ENCODE measurements around the gene FHIT. TPM values are rescaled to one million over a fixed set of nuclear protein-coding genes. Genes with fewer than 3 reads are reported as not detected.

FHIT gene
- total and polyA plus RNA-seq, 2 experiments from 2014 or later: 9.7 to 16.2 TPM

DNA sequence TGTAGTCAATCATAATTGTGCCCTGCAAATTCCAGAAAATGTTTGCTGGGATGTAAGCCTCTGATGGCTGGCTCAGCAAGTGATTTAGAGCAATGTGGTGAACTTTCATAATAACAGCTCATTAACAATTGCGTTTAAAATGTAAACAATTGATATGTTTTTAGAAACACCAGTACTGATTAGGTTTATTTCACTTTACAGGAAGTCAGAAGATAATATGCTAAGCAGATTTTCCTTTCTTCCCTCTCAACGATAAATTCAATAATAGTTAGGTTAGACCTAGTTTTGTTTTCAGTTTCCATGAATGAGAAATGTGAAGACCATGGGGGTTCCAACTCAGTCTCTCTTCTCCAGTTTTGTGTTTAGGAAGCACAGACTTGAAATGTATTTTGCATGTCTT is 71.0 kb downstream of the FHIT start:
- no peaks in the 10 kb centered on the region for H3K9me2 ChIP-seq (replicated peaks; ENCODE audit: insufficient read depth)
- H3K4me2 ChIP-seq: no peak overlapping the region
- H3K27me3 ChIP-seq: no peaks in the 10 kb centered on the region
- no peak for DNase-seq (ENCODE audit: low spot score)
- no peaks in the 10 kb centered on the region for H4K20me1 ChIP-seq (ENCODE audit: insufficient read depth, poor library complexity, severe bottlenecking)
- H3K36me3 ChIP-seq (replicated peaks; ENCODE audit: insufficient read depth, low read depth): no peaks in the 10 kb centered on the region
- no peak overlapping the region for H3K4me3 ChIP-seq
- H3K27ac ChIP-seq: no peak overlapping the region
- H3K79me2 ChIP-seq: no peaks in the 10 kb centered on the region
- H3K4me1 ChIP-seq (ENCODE audit: insufficient read depth): no peaks in the 10 kb centered on the region
- 72% methylated on average over 2 of the region's 2 CpGs for WGBS (ENCODE audit: low lambda C conversion rate, missing lambda C conversion rate)
- H2AFZ ChIP-seq: no peak overlapping the region
- no peaks in the 10 kb centered on the region for H3K9me3 ChIP-seq (ENCODE audit: low read depth)
- TF ChIP-seq EZH2phosphoT487 (IDR thresholded peaks at IDR 0.05; ENCODE audit: low read depth, severe bottlenecking, unreplicated experiment) (no peak), EZH2 (IDR thresholded peaks at IDR 0.05; ENCODE audit: borderline replicate concordance) (no peak)
- TF ChIP-seq, protein P1, sequence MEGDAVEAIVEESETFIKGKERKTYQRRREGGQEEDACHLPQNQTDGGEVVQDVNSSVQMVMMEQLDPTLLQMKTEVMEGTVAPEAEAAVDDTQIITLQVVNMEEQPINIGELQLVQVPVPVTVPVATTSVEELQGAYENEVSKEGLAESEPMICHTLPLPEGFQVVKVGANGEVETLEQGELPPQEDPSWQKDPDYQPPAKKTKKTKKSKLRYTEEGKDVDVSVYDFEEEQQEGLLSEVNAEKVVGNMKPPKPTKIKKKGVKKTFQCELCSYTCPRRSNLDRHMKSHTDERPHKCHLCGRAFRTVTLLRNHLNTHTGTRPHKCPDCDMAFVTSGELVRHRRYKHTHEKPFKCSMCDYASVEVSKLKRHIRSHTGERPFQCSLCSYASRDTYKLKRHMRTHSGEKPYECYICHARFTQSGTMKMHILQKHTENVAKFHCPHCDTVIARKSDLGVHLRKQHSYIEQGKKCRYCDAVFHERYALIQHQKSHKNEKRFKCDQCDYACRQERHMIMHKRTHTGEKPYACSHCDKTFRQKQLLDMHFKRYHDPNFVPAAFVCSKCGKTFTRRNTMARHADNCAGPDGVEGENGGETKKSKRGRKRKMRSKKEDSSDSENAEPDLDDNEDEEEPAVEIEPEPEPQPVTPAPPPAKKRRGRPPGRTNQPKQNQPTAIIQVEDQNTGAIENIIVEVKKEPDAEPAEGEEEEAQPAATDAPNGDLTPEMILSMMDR (IDR thresholded peaks at IDR 0.05; ENCODE audit: poor library complexity): no peak

DNA sequence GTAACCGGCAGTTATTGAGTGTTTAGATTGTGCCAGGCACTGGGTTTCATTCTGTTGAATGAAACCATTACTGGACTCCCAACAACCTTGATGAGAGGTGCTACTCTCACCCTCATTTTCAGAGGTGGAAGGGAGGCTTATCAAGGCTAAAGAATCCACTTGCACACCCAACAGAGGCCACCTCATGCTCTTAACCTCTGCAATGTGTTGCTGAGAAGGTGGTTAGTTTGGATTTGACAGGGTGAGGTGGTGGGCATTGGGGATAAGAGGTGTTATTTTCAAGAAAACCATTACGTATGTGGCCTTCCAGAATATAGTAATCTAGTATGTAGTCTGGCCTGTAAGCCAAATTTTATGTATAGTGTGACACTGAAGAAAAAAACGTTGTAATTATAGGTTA is 73.1 kb downstream of the FHIT start:
- H4K20me1 ChIP-seq (ENCODE audit: insufficient read depth, poor library complexity, severe bottlenecking): no peaks in the 10 kb centered on the region
- TF ChIP-seq EZH2phosphoT487 (IDR thresholded peaks at IDR 0.05; ENCODE audit: low read depth, severe bottlenecking, unreplicated experiment) (no peak), EZH2 (IDR thresholded peaks at IDR 0.05; ENCODE audit: borderline replicate concordance) (no peak)
- TF ChIP-seq, protein P1 (IDR thresholded peaks at IDR 0.05; ENCODE audit: poor library complexity): no peak
- H3K27me3 ChIP-seq: no peaks in the 10 kb centered on the region
- H3K36me3 ChIP-seq (replicated peaks; ENCODE audit: insufficient read depth, low read depth): no peaks in the 10 kb centered on the region
- no peaks in the 10 kb centered on the region for H3K4me1 ChIP-seq (ENCODE audit: insufficient read depth)
- H3K4me3 ChIP-seq: no peak overlapping the region
- H3K9me3 ChIP-seq (ENCODE audit: low read depth): no peaks in the 10 kb centered on the region
- no peak overlapping the region for H3K4me2 ChIP-seq
- DNase-seq (ENCODE audit: low spot score): no peak
- no peaks in the 10 kb centered on the region for H3K9me2 ChIP-seq (replicated peaks; ENCODE audit: insufficient read depth)
- H3K79me2 ChIP-seq: no peaks in the 10 kb centered on the region
- no peak overlapping the region for H2AFZ ChIP-seq
- H3K27ac ChIP-seq: no peak overlapping the region
- 86% methylated on average over 3 of the region's 3 CpGs for WGBS (ENCODE audit: low lambda C conversion rate, missing lambda C conversion rate)

DNA sequence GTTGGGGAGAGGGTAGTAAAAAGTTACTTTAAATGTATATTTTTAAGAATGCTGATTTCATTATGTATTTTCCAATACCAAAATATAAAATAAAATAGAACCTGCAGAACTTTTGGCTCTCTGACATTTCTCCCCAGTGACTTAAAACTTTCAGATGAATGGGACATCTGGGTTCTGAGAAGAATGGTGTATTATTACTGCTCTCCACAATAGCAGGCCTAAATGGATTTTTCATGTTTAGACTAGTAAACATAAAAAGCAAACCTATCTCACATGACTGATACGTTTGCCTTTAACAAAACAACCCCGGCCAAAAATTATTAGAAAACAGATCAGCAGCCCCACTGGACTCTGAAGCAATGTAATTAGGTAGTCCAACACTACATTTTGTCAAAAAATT is 73.8 kb downstream of the FHIT start:
- Histone ChIP-seq H3K27me3 (no peaks in the 10 kb centered on the region), H4K20me1 (ENCODE audit: insufficient read depth, poor library complexity, severe bottlenecking) (no peaks in the 10 kb centered on the region), H3K4me1 (ENCODE audit: insufficient read depth) (no peaks in the 10 kb centered on the region), H3K27ac (no peak overlapping the region), H2AFZ (no peak overlapping the region), H3K79me2 (no peaks in the 10 kb centered on the region), H3K4me3 (no peak overlapping the region), H3K36me3 (replicated peaks; ENCODE audit: insufficient read depth, low read depth) (no peaks in the 10 kb centered on the region), H3K9me2 (replicated peaks; ENCODE audit: insufficient read depth) (no peaks in the 10 kb centered on the region), H3K4me2 (no peak overlapping the region), H3K9me3 (ENCODE audit: low read depth) (no peaks in the 10 kb centered on the region)
- DNase-seq (ENCODE audit: low spot score): no peak
- WGBS (ENCODE audit: low lambda C conversion rate, missing lambda C conversion rate): 84% methylated on average over 2 of the region's 2 CpGs
- TF ChIP-seq EZH2phosphoT487 (IDR thresholded peaks at IDR 0.05; ENCODE audit: low read depth, severe bottlenecking, unreplicated experiment) (no peak), EZH2 (IDR thresholded peaks at IDR 0.05; ENCODE audit: borderline replicate concordance) (no peak)
- TF ChIP-seq, protein P1 (IDR thresholded peaks at IDR 0.05; ENCODE audit: poor library complexity): no peak

DNA sequence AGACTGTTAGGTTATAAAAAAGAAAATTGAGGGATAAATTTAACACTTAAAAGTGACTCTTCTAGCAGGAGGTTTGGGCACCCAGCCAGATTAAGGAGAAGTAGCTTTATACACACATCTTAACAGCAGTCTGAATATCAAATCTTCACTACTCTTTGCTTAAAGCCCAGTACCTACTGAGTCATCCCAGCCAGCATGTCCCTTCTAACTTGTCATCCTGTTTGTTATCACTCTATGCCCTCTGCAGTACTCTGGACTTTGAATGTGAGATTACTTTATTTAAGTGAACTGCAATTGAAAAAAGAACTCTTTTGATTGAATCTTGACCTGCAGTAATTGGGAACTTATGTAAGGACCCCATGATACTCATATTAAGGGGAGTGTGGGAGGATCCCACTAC is 77.6 kb downstream of the FHIT start:
- H3K9me2 ChIP-seq (replicated peaks; ENCODE audit: insufficient read depth): no peaks in the 10 kb centered on the region
- TF ChIP-seq EZH2phosphoT487 (IDR thresholded peaks at IDR 0.05; ENCODE audit: low read depth, severe bottlenecking, unreplicated experiment): no peak
- TF ChIP-seq, protein P1 (IDR thresholded peaks at IDR 0.05; ENCODE audit: poor library complexity): no peak
- TF ChIP-seq EZH2 (IDR thresholded peaks at IDR 0.05; ENCODE audit: borderline replicate concordance): no peak
- H3K27ac ChIP-seq: no peak overlapping the region

More for the DNA sequence above, 77.6 kb downstream of the FHIT start:
- H3K4me1 ChIP-seq (ENCODE audit: insufficient read depth): no peaks in the 10 kb centered on the region
- H3K79me2 ChIP-seq: no peaks in the 10 kb centered on the region
- no peak overlapping the region for H3K4me2 ChIP-seq
- no peaks in the 10 kb centered on the region for H3K27me3 ChIP-seq
- H3K36me3 ChIP-seq (replicated peaks; ENCODE audit: insufficient read depth, low read depth): no peaks in the 10 kb centered on the region
- no peaks in the 10 kb centered on the region for H4K20me1 ChIP-seq (ENCODE audit: insufficient read depth, poor library complexity, severe bottlenecking)
- DNase-seq (ENCODE audit: low spot score): peak; percentile 16
- H3K9me3 ChIP-seq (ENCODE audit: low read depth): no peaks in the 10 kb centered on the region
- H3K4me3 ChIP-seq: no peak overlapping the region
- H2AFZ ChIP-seq: no peak overlapping the region

Data from hepatocyte (in vitro differentiated cells).